Measurements from ENCODE around the gene RERE. TPM values are rescaled to one million over a fixed set of nuclear protein-coding genes. Genes with fewer than 3 reads are reported as not detected.
A peak's percentile ranks its signal among the peaks of the same experiment; 100 is the strongest.

The RERE gene
- total RNA-seq, 1 donor from 2014 or later: 64.6 TPM

DNA sequence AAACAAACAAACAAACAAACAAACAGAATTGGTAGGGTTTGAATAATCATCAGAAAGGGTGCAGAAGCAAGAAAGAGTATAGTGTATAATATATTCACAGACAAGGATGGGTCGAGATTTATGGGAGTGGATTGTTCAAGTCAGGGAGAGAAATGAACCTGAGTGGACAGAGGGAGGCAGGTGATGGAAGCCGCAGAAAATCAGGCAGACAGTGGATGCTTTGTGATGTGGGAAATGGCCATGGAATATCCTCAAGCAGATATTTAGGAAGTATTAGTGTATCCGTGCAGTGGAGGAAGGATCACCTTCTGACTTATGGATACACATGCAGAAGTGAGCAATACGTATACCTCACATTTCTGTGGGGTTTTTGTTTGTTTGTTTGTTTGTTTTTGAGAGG is 513.6 kb downstream of the RERE start:
- no peak overlapping the region for H3K4me3 ChIP-seq
- TF ChIP-seq, protein P1, sequence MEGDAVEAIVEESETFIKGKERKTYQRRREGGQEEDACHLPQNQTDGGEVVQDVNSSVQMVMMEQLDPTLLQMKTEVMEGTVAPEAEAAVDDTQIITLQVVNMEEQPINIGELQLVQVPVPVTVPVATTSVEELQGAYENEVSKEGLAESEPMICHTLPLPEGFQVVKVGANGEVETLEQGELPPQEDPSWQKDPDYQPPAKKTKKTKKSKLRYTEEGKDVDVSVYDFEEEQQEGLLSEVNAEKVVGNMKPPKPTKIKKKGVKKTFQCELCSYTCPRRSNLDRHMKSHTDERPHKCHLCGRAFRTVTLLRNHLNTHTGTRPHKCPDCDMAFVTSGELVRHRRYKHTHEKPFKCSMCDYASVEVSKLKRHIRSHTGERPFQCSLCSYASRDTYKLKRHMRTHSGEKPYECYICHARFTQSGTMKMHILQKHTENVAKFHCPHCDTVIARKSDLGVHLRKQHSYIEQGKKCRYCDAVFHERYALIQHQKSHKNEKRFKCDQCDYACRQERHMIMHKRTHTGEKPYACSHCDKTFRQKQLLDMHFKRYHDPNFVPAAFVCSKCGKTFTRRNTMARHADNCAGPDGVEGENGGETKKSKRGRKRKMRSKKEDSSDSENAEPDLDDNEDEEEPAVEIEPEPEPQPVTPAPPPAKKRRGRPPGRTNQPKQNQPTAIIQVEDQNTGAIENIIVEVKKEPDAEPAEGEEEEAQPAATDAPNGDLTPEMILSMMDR (IDR thresholded peaks at IDR 0.05): no peak
- H3K27me3 ChIP-seq: no peaks in the 10 kb centered on the region
- no peaks in the 10 kb centered on the region for H3K9me3 ChIP-seq
- peak overlapping the region; percentile 66 to 78 for H3K27ac ChIP-seq
- DNase-seq (ENCODE audit: low spot score in 2 of 2): no peak
- H3K4me1 ChIP-seq: peaks cover 0 to 6% of the 10 kb centered on the region in 2 donors
- intact Hi-C loops (cut with DNase I): no loop called here
- H3K36me3 ChIP-seq: no peaks in the 10 kb centered on the region

DNA sequence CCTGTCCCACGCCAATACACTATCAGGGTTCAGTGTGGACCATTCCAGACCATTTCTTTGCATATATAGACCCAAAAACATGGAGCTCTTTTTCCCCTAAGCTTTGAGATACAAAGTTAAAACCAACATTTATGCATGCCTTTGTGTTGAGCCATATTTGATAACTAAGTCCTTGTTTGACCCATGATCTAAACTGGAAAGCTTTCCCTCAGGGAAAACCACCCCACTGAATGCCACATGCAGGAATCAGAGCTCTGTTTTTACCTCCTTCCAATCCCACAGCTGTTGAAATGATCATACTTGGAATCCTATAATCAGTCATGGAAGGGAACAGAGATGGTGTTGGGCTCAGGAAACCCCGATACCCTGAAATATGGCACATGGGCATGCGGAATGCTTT is 514.3 kb downstream of the RERE start:
- intact Hi-C loops (cut with DNase I): no loop called here
- Histone ChIP-seq H3K36me3 (no peaks in the 10 kb centered on the region), H3K9me3 (no peaks in the 10 kb centered on the region), H3K27ac (peak overlapping the region; percentile 66 to 78), H3K27me3 (no peaks in the 10 kb centered on the region), H3K4me3 (no peak overlapping the region), H3K4me1 (peaks cover 0 to 6% of the 10 kb centered on the region in 2 donors)
- TF ChIP-seq, protein P1 (IDR thresholded peaks at IDR 0.05): no peak
- DNase-seq (ENCODE audit: low spot score in 2 of 2): no peak

Other genes with a start within 250 kb of the RERE start
- gene ENO1, start 61.0 kb upstream of the RERE start, total RNA-seq: 637 TPM
- not detected for gene CA6, start 128.2 kb upstream of the RERE start, total RNA-seq
- gene SLC2A7, start 208.8 kb upstream of the RERE start, total RNA-seq: not detected